ENCODE data around the gene POLH.
A peak's percentile ranks its signal among the peaks of the same experiment; 100 is the strongest.
"Not testable (repeated sequence)": the region's sequence is repeated elsewhere in the genome, so short reads cannot be mapped to it uniquely, and the experiment has no call there.

Gene POLH

GRCh38 chr6:43575772-43576551 lies at the start of gene POLH, which contains the start of gene XPO5:
Gene POLH, plus strand, starts transcription at chr6:43576185. Its CDS starts 6,135 bp downstream, at chr6:43582320.
Gene XPO5, minus strand, starts transcription at chr6:43576038. Its CDS starts 174 bp downstream, at chr6:43575864.
- peak; percentile 96 for DNase-seq

GRCh38 chr6:43532201-43532600 lies 43.8 kb upstream of the POLH start:
- no peak for DNase-seq

GRCh38 chr6:43538986-43539385 lies 37.0 kb upstream of the POLH start:
- DNase-seq, result not testable (repeated sequence)

- not testable (repeated sequence) for DNase-seq
Observed at GRCh38 chr6:43539409-43539808, 36.6 kb upstream of the POLH start.

- DNase-seq, result no peak
Observed at GRCh38 chr6:43540507-43540906, 35.5 kb upstream of the POLH start.

DNA sequence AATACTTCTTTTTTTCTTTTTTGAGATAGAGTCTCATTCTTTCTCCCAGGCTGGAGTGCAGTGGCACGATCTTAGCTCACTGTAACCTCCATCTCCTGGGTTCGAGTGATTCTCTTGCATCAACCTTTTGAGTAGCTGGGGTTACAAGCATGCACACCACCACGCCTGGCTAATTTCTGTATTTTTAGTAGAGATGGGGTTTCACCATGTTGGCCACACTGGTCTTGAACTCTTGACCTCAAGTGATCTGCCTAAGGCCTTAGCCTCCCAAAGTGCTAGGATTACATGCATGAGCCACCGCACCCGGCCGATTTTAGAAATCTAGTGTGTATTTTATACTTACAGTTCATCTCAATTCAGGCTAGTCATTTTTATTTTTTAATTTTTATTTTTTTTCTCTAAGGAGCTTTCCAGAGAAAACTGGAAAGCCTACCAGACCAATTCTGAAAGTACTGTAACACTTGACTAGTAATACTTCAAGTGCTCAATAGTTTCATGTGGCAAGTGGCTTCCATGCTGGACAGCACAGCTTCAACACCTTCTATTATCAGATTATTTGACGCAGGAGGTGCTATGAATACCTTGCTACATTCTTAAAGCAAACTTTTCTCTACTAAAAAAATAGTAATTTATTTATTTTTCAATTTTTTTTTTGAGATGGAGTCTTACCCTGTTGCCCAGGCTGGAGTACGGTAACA lies 34.1 kb upstream of the POLH start:
- no peak for DNase-seq

DNA sequence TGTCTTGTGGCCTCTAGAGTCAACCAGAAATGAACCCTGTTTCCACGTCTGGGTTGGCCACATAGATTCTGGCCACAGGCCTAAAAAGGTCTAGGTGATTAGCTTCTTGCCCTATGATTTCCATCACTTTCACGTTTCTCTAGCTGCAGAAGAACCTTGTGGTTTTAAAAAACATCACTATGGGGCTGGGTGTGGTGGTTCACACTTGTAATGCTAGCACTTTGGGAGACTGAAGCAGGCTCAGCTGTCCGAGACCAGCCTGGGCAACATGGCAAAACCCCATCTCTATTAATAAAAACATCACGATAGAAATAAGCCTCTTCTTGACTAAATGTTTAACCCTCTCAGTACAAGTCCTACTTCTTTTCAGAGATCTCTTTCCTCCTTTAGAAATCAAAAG lies 31.5 kb upstream of the POLH start:
- no peak for DNase-seq

DNA sequence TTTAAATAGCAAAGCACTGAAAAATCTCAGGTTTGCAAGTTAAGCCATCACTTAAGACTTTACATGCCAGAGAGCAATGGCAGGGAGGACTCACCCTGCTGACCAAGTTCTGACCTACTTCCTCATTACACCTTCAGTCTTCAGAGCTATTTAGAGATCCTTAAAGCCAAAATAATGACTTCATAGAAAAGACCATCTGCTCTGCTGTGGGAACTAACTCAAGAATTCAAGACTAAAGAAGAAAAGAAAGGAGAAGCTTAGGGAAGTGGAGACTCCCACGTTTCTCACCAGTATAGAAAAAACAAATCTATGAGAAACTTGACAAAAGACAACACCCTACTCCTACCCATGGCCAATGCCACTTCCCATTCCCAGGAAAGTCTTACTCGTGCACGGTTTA lies 28.8 kb upstream of the POLH start:
- no peak for DNase-seq

GRCh38 chr6:43557620-43558019 lies 18.4 kb upstream of the POLH start:
- not testable (repeated sequence) for DNase-seq

DNA sequence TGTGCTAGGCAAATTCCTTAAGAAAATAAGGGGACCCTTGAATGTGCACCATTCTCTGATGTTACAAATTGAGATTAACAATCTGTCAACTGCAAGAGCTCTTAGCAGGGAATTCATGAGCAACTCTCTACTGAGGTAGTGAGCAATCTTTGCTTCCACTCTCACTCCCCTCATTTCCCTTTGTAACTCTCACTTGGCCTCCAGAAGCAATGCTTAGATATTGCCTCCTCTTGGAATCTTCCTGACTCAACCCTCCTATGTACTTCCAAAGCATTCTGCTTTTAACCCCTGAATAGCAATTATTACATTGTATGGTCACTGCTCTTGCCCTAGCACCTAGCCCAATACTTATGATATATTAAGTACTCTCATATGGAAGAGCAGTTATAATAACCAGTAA lies 16.7 kb upstream of the POLH start:
- no peak for DNase-seq

- no peak for DNase-seq
Observed at GRCh38 chr6:43570876-43571441, 5.0 kb upstream of the POLH start.

DNA sequence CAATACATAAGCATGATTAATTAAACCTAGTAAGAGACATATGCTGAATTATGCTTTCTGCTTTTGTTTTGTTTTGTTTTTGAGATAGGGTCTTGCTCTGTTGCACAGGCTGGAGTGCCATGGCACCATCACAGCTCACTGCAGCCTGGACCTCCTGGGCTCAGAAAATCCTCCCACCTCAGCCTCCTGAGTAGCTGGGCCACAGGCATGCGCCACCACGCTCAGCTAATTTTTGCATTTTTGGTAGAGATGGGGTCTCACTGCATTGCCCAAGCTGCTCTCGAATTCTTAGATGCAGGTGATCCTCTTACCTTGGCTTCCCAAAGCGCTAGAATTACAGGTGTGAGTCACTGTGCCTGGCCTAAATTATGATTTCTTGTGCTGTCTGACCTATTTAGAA lies 4.0 kb upstream of the POLH start:
- no peak for DNase-seq

DNA sequence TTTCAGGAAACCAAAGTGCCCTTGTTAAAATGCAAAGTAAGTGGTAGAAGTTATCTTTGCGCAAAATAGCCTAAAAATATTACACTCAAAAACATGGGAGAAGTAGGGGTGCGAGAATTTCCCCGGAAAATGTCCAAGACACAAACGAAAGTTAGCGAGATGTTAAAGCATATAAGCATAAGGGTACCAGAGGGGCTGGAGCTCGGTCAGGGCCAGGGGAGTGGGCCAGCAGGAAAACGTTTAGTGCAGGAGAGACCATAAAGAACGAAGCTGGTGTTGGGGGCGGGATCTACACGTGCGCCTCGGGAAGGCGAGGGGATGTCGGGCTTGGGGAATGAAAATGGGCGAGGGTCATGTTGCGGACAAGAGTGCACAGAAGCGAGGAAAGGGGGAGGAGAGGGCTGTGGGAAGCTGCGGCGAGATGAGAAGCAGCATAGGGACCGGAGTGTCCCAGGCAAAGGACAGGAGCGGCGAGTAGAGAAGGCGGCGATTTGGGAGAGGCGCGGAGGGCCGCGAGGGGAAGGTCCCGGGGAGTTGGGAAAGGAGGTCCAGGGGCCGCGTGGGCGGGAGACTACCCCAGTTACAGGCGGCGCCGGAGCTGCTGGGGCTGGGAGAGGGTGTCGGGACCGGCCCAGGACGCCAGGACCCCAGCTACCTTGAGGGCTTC lies 747 bp upstream of the POLH start:
- peak; percentile 14 for DNase-seq

DNA sequence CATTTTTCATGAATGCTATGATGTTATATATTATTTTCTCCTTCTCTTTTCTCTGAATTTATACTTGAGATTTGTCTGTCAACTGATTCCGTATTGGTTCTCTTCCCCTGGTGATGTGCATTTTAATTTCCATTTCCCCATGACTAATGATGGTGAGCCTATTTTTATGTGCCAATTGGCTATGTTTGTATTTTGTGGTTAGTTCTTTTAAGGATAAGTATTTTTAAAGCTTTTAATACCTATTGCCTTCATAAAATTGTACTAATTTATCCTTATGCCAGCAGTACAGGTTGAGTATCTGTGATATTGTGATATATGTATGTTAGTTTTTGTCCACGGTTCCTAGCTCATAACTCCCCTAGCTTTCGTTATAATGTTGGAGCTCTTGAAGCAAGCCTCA lies 2.8 kb downstream of the POLH start:
- DNase-seq, result no peak

- DNase-seq, result no peak
Observed at GRCh38 chr6:43579171-43579570, 3.2 kb downstream of the POLH start.

- DNase-seq, result no peak
Observed at GRCh38 chr6:43582911-43583310, 6.9 kb downstream of the POLH start.

GRCh38 chr6:43584892-43585570 lies 9.0 kb downstream of the POLH start:
- peak; percentile 24 for DNase-seq

DNA sequence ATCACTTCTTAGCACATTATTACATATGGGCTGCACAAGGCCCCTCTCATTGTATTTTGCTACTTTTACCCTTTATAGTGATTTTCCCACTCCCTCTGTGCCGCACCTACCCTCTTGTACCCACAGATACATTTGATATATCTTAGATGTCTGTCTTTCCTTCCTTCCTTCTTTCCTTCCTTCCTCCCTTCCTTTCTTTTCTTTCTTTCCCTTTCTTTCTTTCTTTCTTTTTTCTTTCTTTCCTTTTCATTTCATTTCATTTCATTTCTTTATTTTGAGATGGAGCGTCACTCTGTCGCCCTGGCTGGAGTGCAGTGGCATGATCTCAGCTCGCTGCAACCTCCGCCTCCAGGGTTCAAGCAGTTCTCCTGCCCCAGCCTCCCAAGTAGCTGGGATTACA lies 12.2 kb downstream of the POLH start:
- no peak for DNase-seq

DNA sequence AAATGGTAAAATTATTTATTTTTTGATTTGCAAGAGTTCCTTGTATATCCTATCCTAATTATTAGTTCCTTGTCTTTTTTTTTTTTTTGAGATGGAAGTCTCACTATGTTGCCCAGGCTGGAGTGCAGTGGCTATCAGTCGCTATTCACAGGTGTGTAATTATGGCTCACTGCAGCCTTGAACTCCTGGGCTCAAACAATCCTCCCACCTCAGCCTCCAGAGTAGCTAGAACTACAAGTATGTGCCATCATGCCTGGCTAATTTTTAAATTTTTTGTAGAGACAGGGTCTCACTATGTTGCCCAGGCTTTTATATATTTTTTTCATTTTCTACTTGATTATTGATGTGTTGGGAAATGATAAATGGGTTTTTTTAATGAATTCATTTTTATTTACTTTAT lies 13.6 kb downstream of the POLH start:
- not testable (repeated sequence) for DNase-seq

GRCh38 chr6:43593938-43594337 lies 18.0 kb downstream of the POLH start:
- no peak for DNase-seq

- DNase-seq, result no peak
Observed at GRCh38 chr6:43600595-43600994, 24.6 kb downstream of the POLH start.

DNA sequence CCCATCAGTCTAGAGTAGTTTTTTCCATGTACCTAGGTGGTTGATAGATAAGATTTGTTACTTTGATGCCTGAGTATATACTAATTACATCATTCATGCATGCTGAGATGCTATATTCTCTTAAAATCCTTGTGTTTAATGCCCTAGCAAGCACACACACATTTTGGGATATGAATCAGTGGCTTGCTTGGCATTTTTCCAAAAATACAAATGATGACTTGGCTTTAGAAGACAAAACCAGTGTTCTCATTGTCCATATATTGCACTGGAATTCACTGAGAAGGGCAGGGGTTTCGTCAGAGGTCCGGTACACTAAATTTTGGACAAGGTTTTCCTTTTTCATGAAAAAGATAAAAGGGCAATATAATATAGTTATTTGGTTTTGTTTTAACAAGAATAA lies 28.2 kb downstream of the POLH start:
- no peak for DNase-seq

GRCh38 chr6:43606019-43606418 lies 30.0 kb downstream of the POLH start:
- no peak for DNase-seq

All from CD4-positive, alpha-beta T cell treated with Interleukin-17A for 4 hours (primary cell).